ENCODE measurements around the gene CD164L2.

Gene CD164L2

DNA sequence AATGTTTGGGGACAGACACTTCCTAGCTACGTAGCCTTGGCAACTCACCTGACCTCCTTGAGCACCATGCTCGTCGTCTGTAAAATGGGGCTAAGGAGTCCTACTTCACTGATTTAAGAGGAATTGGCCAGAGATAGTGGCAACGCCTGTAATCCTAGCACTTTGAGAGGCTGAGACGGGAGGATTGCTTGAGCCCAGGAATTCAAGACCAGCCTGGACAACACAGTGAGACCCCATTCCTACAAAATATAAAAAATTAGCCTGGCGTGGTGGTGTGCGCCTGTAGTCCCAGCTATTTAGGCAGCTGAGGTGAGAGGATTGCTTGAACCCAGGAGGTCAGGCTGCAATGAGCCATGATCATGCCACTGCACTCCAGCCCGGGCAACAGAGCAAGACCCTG is 36.8 kb downstream of the CD164L2 start:
- Histone ChIP-seq H3K4me2 (ENCODE audit: low read length) (no peak overlapping the region), H3K79me2 (ENCODE audit: low read length) (no peaks in the 10 kb centered on the region), H3K9ac (ENCODE audit: low read length) (no peak overlapping the region), H3K9me3 (ENCODE audit: insufficient read depth, low read length) (no peaks in the 10 kb centered on the region), H3K27me3 (ENCODE audit: low read depth, low read length) (no peaks in the 10 kb centered on the region), H3K36me3 (replicated peaks; ENCODE audit: low read depth, low read length) (no peaks in the 10 kb centered on the region), H2AFZ (ENCODE audit: low read depth, low read length) (no peak overlapping the region), H3K27ac (ENCODE audit: low read length) (no peak overlapping the region), H3K4me3 (ENCODE audit: low read length) (no peak overlapping the region), H3K4me1 (ENCODE audit: low read length) (peaks cover 20% of the 10 kb centered on the region), H4K20me1 (ENCODE audit: insufficient read depth, low read length) (no peaks in the 10 kb centered on the region)
- TF ChIP-seq, protein P1, sequence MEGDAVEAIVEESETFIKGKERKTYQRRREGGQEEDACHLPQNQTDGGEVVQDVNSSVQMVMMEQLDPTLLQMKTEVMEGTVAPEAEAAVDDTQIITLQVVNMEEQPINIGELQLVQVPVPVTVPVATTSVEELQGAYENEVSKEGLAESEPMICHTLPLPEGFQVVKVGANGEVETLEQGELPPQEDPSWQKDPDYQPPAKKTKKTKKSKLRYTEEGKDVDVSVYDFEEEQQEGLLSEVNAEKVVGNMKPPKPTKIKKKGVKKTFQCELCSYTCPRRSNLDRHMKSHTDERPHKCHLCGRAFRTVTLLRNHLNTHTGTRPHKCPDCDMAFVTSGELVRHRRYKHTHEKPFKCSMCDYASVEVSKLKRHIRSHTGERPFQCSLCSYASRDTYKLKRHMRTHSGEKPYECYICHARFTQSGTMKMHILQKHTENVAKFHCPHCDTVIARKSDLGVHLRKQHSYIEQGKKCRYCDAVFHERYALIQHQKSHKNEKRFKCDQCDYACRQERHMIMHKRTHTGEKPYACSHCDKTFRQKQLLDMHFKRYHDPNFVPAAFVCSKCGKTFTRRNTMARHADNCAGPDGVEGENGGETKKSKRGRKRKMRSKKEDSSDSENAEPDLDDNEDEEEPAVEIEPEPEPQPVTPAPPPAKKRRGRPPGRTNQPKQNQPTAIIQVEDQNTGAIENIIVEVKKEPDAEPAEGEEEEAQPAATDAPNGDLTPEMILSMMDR (IDR thresholded peaks at IDR 0.05; ENCODE audit: low read depth, low read length): no peak
- no peak for TF ChIP-seq EZH2phosphoT487 (IDR thresholded peaks at IDR 0.05; ENCODE audit: low read depth)

DNA sequence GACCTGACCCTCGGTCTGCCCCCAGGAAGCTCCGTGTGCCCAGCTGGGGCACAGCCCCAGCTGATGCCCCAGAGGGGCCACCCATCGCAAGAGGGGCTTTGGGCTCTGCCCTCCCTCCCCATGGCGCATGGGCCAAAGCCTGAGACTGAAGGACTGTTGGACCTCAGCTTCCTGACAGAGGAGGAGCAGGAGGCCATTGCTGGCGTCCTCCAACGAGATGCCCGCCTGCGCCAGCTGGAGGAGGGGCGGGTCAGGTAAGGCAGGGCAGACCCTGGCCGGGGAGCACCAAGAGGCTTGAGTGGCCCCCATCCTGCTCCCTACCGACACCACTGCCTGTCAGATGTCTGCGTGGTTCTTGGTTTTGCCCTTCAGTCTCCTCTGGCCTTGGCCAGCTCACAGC is 37.9 kb downstream of the CD164L2 start:
- Histone ChIP-seq H3K9me3 (ENCODE audit: insufficient read depth, low read length) (no peaks in the 10 kb centered on the region), H3K27ac (ENCODE audit: low read length) (no peak overlapping the region), H3K79me2 (ENCODE audit: low read length) (no peaks in the 10 kb centered on the region), H3K27me3 (ENCODE audit: low read depth, low read length) (no peaks in the 10 kb centered on the region), H3K4me3 (ENCODE audit: low read length) (no peak overlapping the region), H4K20me1 (ENCODE audit: insufficient read depth, low read length) (no peaks in the 10 kb centered on the region), H3K4me2 (ENCODE audit: low read length) (no peak overlapping the region), H2AFZ (ENCODE audit: low read depth, low read length) (no peak overlapping the region), H3K36me3 (replicated peaks; ENCODE audit: low read depth, low read length) (no peaks in the 10 kb centered on the region), H3K4me1 (ENCODE audit: low read length) (peaks cover 25% of the 10 kb centered on the region), H3K9ac (ENCODE audit: low read length) (no peak overlapping the region)
- TF ChIP-seq, protein P1 (IDR thresholded peaks at IDR 0.05; ENCODE audit: low read depth, low read length): no peak
- no peak for TF ChIP-seq EZH2phosphoT487 (IDR thresholded peaks at IDR 0.05; ENCODE audit: low read depth)

DNA sequence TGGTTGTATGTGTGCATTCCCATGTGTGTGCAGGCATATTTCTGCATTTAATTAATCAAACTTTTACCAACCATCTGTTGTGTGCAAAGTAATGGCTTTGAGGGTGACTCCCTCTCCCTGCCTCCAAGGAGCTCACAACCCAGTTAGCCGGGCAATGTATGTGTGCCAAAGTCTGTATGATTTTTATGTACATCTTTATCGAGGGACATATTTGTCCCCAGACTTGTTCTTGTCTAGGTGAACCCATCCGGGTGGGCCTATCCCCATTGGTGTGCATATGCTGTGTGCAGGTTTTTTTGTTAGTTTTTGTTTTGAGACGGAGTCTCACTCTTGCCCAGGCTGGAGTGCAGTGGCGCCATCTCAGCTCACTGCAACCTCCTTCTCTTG is 39.5 kb downstream of the CD164L2 start:
- H3K9me3 ChIP-seq (ENCODE audit: insufficient read depth, low read length): no peaks in the 10 kb centered on the region
- H3K4me3 ChIP-seq (ENCODE audit: low read length): peak overlapping the region; percentile 91
- H3K79me2 ChIP-seq (ENCODE audit: low read length): no peaks in the 10 kb centered on the region
- H3K36me3 ChIP-seq (replicated peaks; ENCODE audit: low read depth, low read length): no peaks in the 10 kb centered on the region
- no peaks in the 10 kb centered on the region for H3K27me3 ChIP-seq (ENCODE audit: low read depth, low read length)
- H2AFZ ChIP-seq (ENCODE audit: low read depth, low read length): no peak overlapping the region
- H3K27ac ChIP-seq (ENCODE audit: low read length): no peak overlapping the region
- H3K9ac ChIP-seq (ENCODE audit: low read length): no peak overlapping the region
- peak overlapping the region; percentile 97; the same call in 1 of the 2 replicates for H3K4me2 ChIP-seq (ENCODE audit: low read length)
- peaks cover 25% of the 10 kb centered on the region for H3K4me1 ChIP-seq (ENCODE audit: low read length)
- no peaks in the 10 kb centered on the region for H4K20me1 ChIP-seq (ENCODE audit: insufficient read depth, low read length)
- TF ChIP-seq EZH2phosphoT487 (IDR thresholded peaks at IDR 0.05; ENCODE audit: low read depth): no peak
- TF ChIP-seq, protein P1 (IDR thresholded peaks at IDR 0.05; ENCODE audit: low read depth, low read length): no peak

DNA sequence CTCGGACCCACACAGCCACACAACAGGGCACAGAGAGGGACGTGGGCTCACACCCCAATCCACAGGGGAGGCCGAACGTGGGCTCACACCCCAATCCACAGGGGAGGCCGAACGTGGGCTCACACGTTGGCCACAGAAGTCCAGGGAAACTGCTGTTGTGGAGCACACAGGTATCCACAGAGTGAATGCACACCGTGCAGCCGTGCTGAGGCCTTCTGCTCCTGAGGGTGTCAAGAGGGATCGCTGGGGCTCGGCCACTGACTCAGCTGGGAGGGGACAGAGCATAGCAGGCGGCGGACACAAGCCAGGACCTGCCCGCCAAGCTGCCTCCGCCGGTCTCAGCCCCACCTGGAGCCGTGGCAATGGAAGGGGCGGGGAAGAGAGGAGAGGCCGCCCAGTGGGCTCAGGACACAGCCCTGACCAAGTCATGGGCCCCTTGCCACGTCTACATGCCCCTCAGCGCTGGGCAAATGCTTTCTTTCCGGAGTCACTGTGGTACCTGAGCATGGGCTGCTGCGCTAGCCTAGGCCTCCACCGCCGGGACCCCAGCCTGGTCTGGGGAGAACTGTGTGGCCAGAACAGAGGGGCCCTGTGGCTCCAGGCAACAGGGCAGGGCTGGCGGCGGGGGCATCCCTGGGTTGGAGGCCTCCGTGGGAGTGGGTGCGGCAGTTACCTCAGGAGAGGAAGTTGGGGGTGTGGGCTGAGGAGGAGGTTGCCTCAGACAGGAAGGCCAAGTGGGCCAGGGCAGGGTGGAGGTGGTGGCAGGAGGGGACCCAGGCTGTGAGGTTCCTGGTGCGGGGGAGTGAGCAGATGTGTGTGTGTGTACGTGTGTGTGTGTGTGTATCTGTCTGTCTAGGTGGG is 40.1 kb downstream of the CD164L2 start:
- Histone ChIP-seq H3K79me2 (ENCODE audit: low read length) (no peaks in the 10 kb centered on the region), H2AFZ (ENCODE audit: low read depth, low read length) (no peak overlapping the region), H3K9ac (ENCODE audit: low read length) (0 out of 2 replicates have a peak overlapping the region, but pooled peaks have one; percentile 8), H3K36me3 (replicated peaks; ENCODE audit: low read depth, low read length) (no peaks in the 10 kb centered on the region), H3K4me3 (ENCODE audit: low read length) (peak overlapping the region; percentile 91), H3K4me2 (ENCODE audit: low read length) (peak overlapping the region; percentile 97), H3K9me3 (ENCODE audit: insufficient read depth, low read length) (no peaks in the 10 kb centered on the region), H3K27me3 (ENCODE audit: low read depth, low read length) (no peaks in the 10 kb centered on the region), H3K4me1 (ENCODE audit: low read length) (peaks cover 25% of the 10 kb centered on the region), H4K20me1 (ENCODE audit: insufficient read depth, low read length) (no peaks in the 10 kb centered on the region), H3K27ac (ENCODE audit: low read length) (no peak overlapping the region)
- no peak for TF ChIP-seq EZH2phosphoT487 (IDR thresholded peaks at IDR 0.05; ENCODE audit: low read depth)
- TF ChIP-seq, protein P1 (IDR thresholded peaks at IDR 0.05; ENCODE audit: low read depth, low read length): no peak
